Raji (cell line): ENCODE data around the gene KCNAB2.

ENCODE experiments used
- POLR2A ChIP-seq: IDR thresholded peaks from 2 replicates; pipeline ENCODE4 v1.6.1; 2011; ENCODE audit warnings: low read depth, low read length, control low read depth; ENCODE audit not compliant: insufficient read depth

The KCNAB2 gene

GRCh38 chr1:6142734-6143133 is 97.0 kb downstream of the KCNAB2 start:
- TF ChIP-seq POLR2A, result no peak

GRCh38 chr1:6143395-6143794 is 97.7 kb downstream of the KCNAB2 start:
- no peak for TF ChIP-seq POLR2A

- no peak for TF ChIP-seq POLR2A
Measured at GRCh38 chr1:6144175-6144574, 98.5 kb downstream of the KCNAB2 start.

DNA sequence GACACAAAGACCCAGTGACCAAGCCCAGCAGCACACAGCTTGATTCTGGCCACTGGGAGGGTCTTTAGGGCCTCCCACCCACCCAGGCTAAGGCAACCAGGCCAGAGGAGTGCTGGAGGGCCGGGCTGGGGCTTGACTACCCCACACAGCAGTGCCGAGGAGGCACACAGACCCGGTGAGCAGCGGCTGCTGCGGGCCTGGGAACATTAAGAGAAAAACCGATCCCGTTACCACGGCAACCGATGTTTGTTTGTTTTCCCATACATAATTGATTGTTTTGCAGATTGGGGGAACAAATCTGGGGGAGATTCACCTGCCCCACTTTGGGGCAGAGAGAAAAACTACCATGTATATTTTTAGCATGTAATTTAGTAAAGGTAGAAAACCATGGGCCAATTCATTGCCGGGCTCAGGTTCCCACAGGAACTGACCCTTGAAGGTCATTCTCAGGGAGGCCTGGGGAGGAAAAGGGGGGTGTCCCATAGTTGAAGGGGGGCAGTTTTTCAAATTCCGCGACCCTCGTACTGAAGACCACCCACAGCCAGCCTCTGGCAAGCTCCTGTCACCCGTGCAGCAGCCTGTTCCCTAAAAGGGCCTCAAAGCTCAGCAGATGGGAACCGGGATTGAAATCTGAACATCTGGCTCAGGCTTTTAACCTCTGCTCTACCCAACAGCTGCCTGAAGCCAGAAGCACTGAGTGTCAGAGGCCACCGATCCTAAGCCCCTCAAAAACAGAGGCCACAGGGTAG is 99.1 kb downstream of the KCNAB2 start:
- no peak for TF ChIP-seq POLR2A

- no peak for TF ChIP-seq POLR2A
Measured at GRCh38 chr1:6145396-6145750, 99.7 kb downstream of the KCNAB2 start.

- TF ChIP-seq POLR2A, result no peak
Measured at GRCh38 chr1:6145864-6146410, 100.2 kb downstream of the KCNAB2 start.

GRCh38 chr1:6148497-6149241 is 103.0 kb downstream of the KCNAB2 start:
- TF ChIP-seq POLR2A, result no peak

- no peak for TF ChIP-seq POLR2A
Measured at GRCh38 chr1:6149597-6149996, 103.9 kb downstream of the KCNAB2 start.

DNA sequence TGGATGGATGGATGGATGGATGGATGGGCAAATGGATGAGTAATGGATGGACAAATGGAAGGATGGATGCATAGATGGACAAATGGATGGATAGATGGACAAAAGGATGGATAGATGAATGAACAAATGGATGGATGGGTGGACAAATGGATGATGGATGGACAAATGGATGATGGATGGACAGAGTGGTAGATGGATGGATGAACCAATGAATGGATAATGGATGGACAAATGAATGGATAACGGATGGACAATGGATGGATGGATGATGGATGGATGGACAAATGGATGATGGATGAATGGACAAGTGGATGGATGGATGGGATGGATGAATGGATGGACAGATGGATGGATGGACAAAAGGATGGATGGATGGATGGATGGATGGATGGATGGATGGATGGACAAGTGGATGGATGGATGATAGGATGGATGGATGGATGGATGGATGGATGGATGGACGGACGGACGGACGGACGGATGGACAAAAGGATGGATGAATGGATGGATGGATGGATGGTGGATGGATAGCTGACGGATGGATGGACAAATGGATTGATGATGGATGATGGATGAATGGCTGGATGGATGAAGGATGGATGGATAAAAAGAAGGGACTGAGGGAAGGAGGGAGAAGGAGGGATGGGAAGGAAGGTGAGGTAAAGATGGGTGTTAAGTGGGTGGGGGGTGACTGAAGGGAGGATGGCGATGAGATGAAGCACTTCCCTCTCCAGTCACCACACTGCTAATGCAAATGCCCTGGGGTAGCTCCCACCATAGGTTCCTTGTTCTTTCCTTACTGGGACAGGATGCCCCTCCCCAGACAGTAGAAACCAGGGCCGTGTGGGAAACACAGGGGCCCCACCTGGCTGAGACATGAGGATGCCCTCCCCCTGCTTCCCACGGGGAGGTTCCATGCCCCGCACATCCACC is 104.6 kb downstream of the KCNAB2 start:
- TF ChIP-seq POLR2A, result no peak
